K562 (cell line): ENCODE data around the gene EYA2. TPM values are rescaled to one million over a fixed set of nuclear protein-coding genes. Genes with fewer than 3 reads are reported as not detected.

Source experiments
- ATAC-seq: fragments of 200-7000 bp; cut with Tn5 transposase; 3 replicates; pipeline ENCODE4 v1.9.1; 2020; ENCODE audit warnings: moderate library complexity
- BruUV-seq: library from RNA; stranded (reverse); fragments of 400-500 nt; replicated peaks from 2 replicates; lab custom pipeline; 2021; lab: Mats Ljungman, UMichigan
- CTCF ChIA-PET: fragments of 300-600 bp; formaldehyde crosslinking; extraction: SDS; loops from one replicate; lab custom pipeline; 2021; ENCODE audit warnings: low intra/inter-chr PET ratio; lab: Yijun Ruan, JAX
- POLR2A ChIA-PET: fragments of 300-600, 350-650 bp; sonication (Branson Sonifier 250); formaldehyde crosslinking; extraction: SDS; loops from one replicate; lab custom pipeline; 2021; ENCODE audit warnings: antibody characterized with exemption, inconsistent platforms; lab: Yijun Ruan, JAX
- DNase-seq, 4 experiments: peaks; one replicate each; pipeline versions ENCODE4 v3.0.0 to v3.0.0-alpha.2; 2011 to 2018; ENCODE audit warnings: low spot score in 3 of 4, mixed read lengths in 3 of 4; ENCODE audit errors: extremely low read depth in 1 of 4
- FAIRE-seq: peaks from 2 replicates; lab custom pipeline; 2011; peaks lifted over from hg19 to GRCh38; lab: Jason Lieb, UNC
- H2AFZ ChIP-seq: 2 replicates; pipeline ENCODE4 v1.6.0; 2011; ENCODE audit warnings: low read depth, low read length, control low read depth, inconsistent platforms
- H3K27ac ChIP-seq: fragments of 200-600 bp; 3 replicates; pipeline ENCODE4 v1.8.0; 2011; ENCODE audit warnings: low read depth, mild to moderate bottlenecking, control low read depth, inconsistent platforms, low read length, moderate library complexity, mixed read lengths; ENCODE audit errors: extremely low read depth
- H3K27me3 ChIP-seq, 2 experiments: fragments of 300-600 bp in 1 of 2; 2 replicates in 1 of 2; 3 replicates in 1 of 2; pipeline versions ENCODE4 v1.6.0 to v1.8.0; 2011; ENCODE audit warnings: inconsistent platforms in 2 of 2, low read length in 2 of 2, mild to moderate bottlenecking in 1 of 2, mixed read lengths in 1 of 2, moderate library complexity in 1 of 2; ENCODE audit not compliant: control insufficient read depth in 2 of 2, insufficient read depth in 2 of 2
- H3K36me3 ChIP-seq: fragments of 300-600 bp; 3 replicates; pipeline ENCODE4 v1.8.0; 2011; ENCODE audit warnings: mild to moderate bottlenecking, low read length, inconsistent platforms; ENCODE audit not compliant: control insufficient read depth, insufficient read depth
- H3K4me1 ChIP-seq, 2 experiments: fragments of 200-600 bp in 1 of 2; replicated peaks in 1 of 2; 2 replicates in 1 of 2; 3 replicates in 1 of 2; pipeline versions ENCODE4 v1.5.1 to v1.8.0; 2011; ENCODE audit warnings: inconsistent platforms in 2 of 2, low read length in 2 of 2, mild to moderate bottlenecking in 1 of 2, mixed read lengths in 1 of 2, moderate library complexity in 1 of 2; ENCODE audit not compliant: control insufficient read depth in 2 of 2, insufficient read depth in 2 of 2
- H3K4me2 ChIP-seq: 2 replicates; pipeline ENCODE4 v1.6.1; 2011; ENCODE audit warnings: low read length, control low read depth, inconsistent platforms, mixed read lengths; ENCODE audit not compliant: insufficient read depth
- H3K4me3 ChIP-seq: fragments of 200-600 bp; sonication (generic), shearing (Covaris generic); 2 replicates; pipeline ENCODE4 v1.5.1; 2016; ENCODE audit warnings: control low read depth, inconsistent platforms
- H3K79me2 ChIP-seq: fragments of 200-600 bp; 3 replicates; pipeline ENCODE4 v1.8.0; 2011; ENCODE audit warnings: low read length, inconsistent platforms; ENCODE audit not compliant: control insufficient read depth, insufficient read depth
- H3K9ac ChIP-seq, 2 experiments: 2 replicates each; pipeline versions ENCODE4 v1.6.0 to v1.6.1; 2011; ENCODE audit warnings: low read depth in 2 of 2, low read length in 2 of 2, control low read depth in 1 of 2, inconsistent platforms in 1 of 2, mild to moderate bottlenecking in 1 of 2, mixed read lengths in 1 of 2; ENCODE audit not compliant: insufficient read depth in 1 of 2
- H3K9me1 ChIP-seq: one replicate; pipeline ENCODE4 v1.6.0; 2011; ENCODE audit warnings: inconsistent platforms, mild to moderate bottlenecking, low read length, moderate library complexity; ENCODE audit not compliant: control insufficient read depth, insufficient read depth
- H3K9me3 ChIP-seq: replicated peaks from 2 replicates; pipeline ENCODE4 v1.5.1; 2011; ENCODE audit warnings: low read depth, low read length, inconsistent platforms; ENCODE audit not compliant: control insufficient read depth, insufficient read depth
- H4K20me1 ChIP-seq: replicated peaks from 2 replicates; pipeline ENCODE4 v1.6.1; 2011; ENCODE audit warnings: low read length, inconsistent platforms, mixed read lengths; ENCODE audit not compliant: control insufficient read depth, insufficient read depth
- BDP1 ChIP-seq: IDR thresholded peaks from 3 replicates; pipeline ENCODE4 v1.6.1; 2011; ENCODE audit not compliant: insufficient read length, insufficient read depth
- GATA2 ChIP-seq: sonication (generic); formaldehyde crosslinking; IDR thresholded peaks from 2 replicates; pipeline ENCODE4 v1.4.0; 2020; ENCODE audit warnings: mild to moderate bottlenecking, missing genetic modification reagents
- NR3C1 ChIP-seq: sonication (generic); formaldehyde crosslinking; IDR thresholded peaks from 2 replicates; pipeline ENCODE4 v1.8.1; 2022; ENCODE audit warnings: missing genetic modification reagents
- PHTF2 ChIP-seq: fragments of 250-450 bp; sonication (Bioruptor Pico); IDR thresholded peaks from 2 replicates; pipeline ENCODE4 v1.5.0; 2021; ENCODE audit warnings: mild to moderate bottlenecking
- RBM15 ChIP-seq: fragments of 200-400 bp; formaldehyde crosslinking; IDR thresholded peaks from 2 replicates; pipeline ENCODE4 v1.6.1; 2018; ENCODE audit warnings: mild to moderate bottlenecking, low read length, moderate library complexity; ENCODE audit not compliant: insufficient read depth
- RBM22 ChIP-seq: fragments of 200-400 bp; formaldehyde crosslinking; IDR thresholded peaks from 2 replicates; pipeline ENCODE4 v1.6.1; 2018; ENCODE audit warnings: low read length, low read depth; ENCODE audit not compliant: poor library complexity, severe bottlenecking
- SMC3 ChIP-seq: conservative IDR thresholded peaks from 2 replicates; pipeline ENCODE4 v1.6.1; 2011; ENCODE audit warnings: low read depth, low read length, improper control_type of control experiment; ENCODE audit not compliant: insufficient read depth
- TEAD4 ChIP-seq, 2 experiments: sonication (generic) in 1 of 2; formaldehyde crosslinking in 1 of 2; IDR thresholded peaks; 2 replicates each; pipeline versions ENCODE4 v1.6.1 to v1.8.0; 2012 to 2022; ENCODE audit warnings: borderline replicate concordance in 1 of 2, inconsistent platforms in 1 of 2, low read length in 1 of 2, mild to moderate bottlenecking in 1 of 2, missing genetic modification reagents in 1 of 2
- ZNF224 ChIP-seq: sonication (generic); formaldehyde crosslinking; IDR thresholded peaks from 2 replicates; pipeline ENCODE4 v1.8.0; 2022; ENCODE audit warnings: mild to moderate bottlenecking, missing genetic modification reagents
- ZNF695 ChIP-seq: fragments of 450-650 bp; formaldehyde crosslinking; IDR thresholded peaks from 2 replicates; pipeline ENCODE4 v1.4.0; 2020; ENCODE audit warnings: mild to moderate bottlenecking, moderate library complexity
- WGBS: fragments of 100-300 bp; shearing (Covaris generic); methylation state at CpG from one replicate; pipeline ENCODE4 v1.1.6; 2016; ENCODE audit warnings: low coverage, mixed read lengths; ENCODE audit not compliant: insufficient coverage; ENCODE audit errors: missing lambda C conversion rate; 5-methylcytosine and 5-hydroxymethylcytosine counted together
- in situ Hi-C: fragments of 300-500 bp; cut with MboI; formaldehyde crosslinking; loops from 4 replicates; pipeline ENCODE4 v1.15.0; 2018; ENCODE audit warnings: inconsistent platforms, mixed read lengths
- intact Hi-C: fragments of 100-400 bp; cut with micrococcal nuclease; formaldehyde crosslinking; loops from 2 replicates; pipeline ENCODE4 v1.14.2; 2022
- polyA plus RNA-seq, 8 experiments: library from polyadenylated mRNA; depleted of rRNA in 4 of 8; stranded (reverse) in 5 of 8; unstranded in 3 of 8; fragments of >200 nt; fragmentation: Nextera tagmentation in 2 of 8; fragmentation: Illumina TruSeq in 1 of 8; extraction: Ambion mirVana in 2 of 8; extraction: Trizol in 1 of 8; gene quantifications; 2 replicates each; pipeline versions ENCODE4 v1.2.1 to v1.2.3, GENCODE V29; 2011 to 2014; ENCODE audit warnings: inconsistent platforms in 1 of 8, missing spikeins in 1 of 8
- total RNA-seq, 7 experiments: library from RNA; depleted of rRNA in 6 of 7; stranded (reverse); fragments of >200 nt in 6 of 7; fragmentation: Illumina TruSeq in 2 of 7; extraction: Trizol in 2 of 7; gene quantifications; 2 replicates each; pipeline versions ENCODE4 v1.2.1 to v1.2.3, GENCODE V29; 2011 to 2021; ENCODE audit warnings: low replicate concordance in 1 of 7
- TF ChIP-seq, protein P1 (sequence below): fragments of 250-450 bp; sonication (Bioruptor Pico); IDR thresholded peaks from 2 replicates; pipeline ENCODE4 v1.8.0; 2022; ENCODE audit warnings: moderate library complexity, mild to moderate bottlenecking, inconsistent platforms
- TF ChIP-seq, protein P2 (sequence below): fragments of 450-650 bp; IDR thresholded peaks from 2 replicates; pipeline ENCODE4 v1.6.1; 2018; ENCODE audit not compliant: partially characterized antibody
- TF ChIP-seq, protein P3 (sequence below): sonication (generic); formaldehyde crosslinking; IDR thresholded peaks from 2 replicates; pipeline ENCODE4 v1.8.1; 2023; ENCODE audit warnings: mild to moderate bottlenecking, missing genetic modification reagents

The EYA2 gene
- total and polyA plus RNA-seq, 9 of the 15 experiments (the other 6 are each of a cell fraction or from before 2014, with no cell fraction given), result 0.03 TPM; not detected in 8

DNA sequence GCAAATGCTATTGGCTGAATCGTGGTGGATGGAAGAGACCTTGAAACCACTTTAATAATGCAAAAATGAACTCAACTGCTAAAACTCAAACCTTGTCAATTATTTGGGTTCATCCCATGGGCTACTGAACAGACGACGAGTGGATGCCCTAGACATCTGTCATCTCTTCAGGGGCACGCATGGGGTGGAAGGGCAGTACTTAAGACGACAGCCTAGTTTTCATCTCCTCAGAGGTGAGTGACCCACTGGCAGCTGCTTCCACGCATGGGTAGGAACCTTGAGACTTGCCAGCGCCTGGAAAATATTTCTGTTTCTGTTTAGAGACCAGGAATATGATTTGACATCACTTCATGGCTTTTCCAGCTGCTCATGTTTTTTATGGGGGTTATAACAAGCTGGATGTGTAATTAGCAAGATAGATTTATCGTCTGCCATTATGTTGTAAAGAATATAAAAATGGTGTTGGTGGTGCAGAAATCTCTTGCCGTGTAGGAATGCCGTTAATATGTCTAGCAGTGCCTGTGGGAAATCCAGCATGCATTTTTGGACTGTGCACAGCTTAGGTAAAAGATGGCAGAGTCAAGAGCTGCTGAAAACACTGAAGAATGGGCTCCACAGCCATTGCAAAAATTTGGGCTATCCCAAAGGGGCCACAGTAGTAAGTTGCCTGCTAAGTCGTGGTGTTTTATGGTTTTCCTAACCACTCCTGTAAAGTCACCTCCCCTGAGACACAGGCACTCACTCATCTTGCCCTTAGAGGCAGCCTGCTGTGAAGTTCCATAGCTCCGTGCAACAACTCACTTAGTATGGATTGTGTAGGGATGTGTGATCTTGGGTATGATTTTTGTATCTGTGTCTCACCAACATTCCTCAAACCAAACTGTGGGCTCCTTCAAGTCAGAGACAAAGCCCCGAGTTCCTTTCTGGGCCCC, 203.3 kb downstream of the EYA2 start (continued):
- TF ChIP-seq PHTF2 (CRISPR knock-in tag), result no peak
- TF ChIP-seq NR3C1, result no peak

DNA sequence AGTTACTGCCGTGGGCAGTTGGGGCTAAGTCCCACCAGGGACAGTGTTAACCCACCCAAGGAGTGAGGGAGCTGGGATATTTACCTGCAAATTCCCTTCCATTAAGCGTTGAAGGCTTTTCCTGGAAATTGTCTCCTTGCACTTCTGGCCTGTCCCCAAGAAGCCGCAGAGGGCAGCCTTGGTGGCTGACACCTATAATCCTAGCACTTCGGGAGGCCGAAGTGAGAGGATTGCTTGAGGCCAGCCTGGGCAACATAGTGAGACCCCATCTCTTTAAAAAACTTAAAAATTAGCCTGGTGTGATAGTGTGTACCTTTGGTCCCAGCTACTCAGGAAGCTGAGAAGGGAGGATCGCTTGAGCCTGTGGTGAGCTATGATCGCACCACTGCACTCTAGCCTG, 204.4 kb downstream of the EYA2 start:
- Histone ChIP-seq H3K79me2 (no peaks in the 10 kb centered on the region), H3K9ac (no peak overlapping the region), H3K9me1 (no peaks in the 10 kb centered on the region), H3K27ac (no peak overlapping the region), H2AFZ (no peak overlapping the region), H3K4me2 (no peak overlapping the region), H3K9me3 (no peaks in the 10 kb centered on the region; the same call in 1 of the 2 replicates), H3K4me3 (no peak overlapping the region), H3K27me3 (peaks cover 7 to 8% of the 10 kb centered on the region in 2 experiments; a peak in 3 of 5 replicates), H3K36me3 (no peaks in the 10 kb centered on the region), H4K20me1 (no peaks in the 10 kb centered on the region), H3K4me1 (no peaks in the 10 kb centered on the region)
- intact Hi-C loops (no loop called here), in situ Hi-C loops (no loop called here)
- WGBS, result 3% methylated on average over 7 of the region's 7 CpGs
- POLR2A ChIA-PET, result interaction anchor here (0.9 kb wide), 1 partner anchor 9 kb away, joined by 3 read pairs; no protein-coding TSS in a partner anchor
- DNase-seq, result no peak
- BruUV-seq, result no TSS peak
- CTCF ChIA-PET, result no interaction called here
- ATAC-seq, result no peak
- FAIRE-seq, result no peak
- TF ChIP-seq RBM22, result no peak
- TF ChIP-seq, protein P1, sequence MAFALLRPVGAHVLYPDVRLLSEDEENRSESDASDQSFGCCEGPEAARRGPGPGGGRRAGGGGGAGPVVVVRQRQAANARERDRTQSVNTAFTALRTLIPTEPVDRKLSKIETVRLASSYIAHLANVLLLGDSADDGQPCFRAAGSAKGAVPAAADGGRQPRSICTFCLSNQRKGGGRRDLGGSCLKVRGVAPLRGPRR (CRISPR knock-in tag), result no peak
- TF ChIP-seq, protein P2, sequence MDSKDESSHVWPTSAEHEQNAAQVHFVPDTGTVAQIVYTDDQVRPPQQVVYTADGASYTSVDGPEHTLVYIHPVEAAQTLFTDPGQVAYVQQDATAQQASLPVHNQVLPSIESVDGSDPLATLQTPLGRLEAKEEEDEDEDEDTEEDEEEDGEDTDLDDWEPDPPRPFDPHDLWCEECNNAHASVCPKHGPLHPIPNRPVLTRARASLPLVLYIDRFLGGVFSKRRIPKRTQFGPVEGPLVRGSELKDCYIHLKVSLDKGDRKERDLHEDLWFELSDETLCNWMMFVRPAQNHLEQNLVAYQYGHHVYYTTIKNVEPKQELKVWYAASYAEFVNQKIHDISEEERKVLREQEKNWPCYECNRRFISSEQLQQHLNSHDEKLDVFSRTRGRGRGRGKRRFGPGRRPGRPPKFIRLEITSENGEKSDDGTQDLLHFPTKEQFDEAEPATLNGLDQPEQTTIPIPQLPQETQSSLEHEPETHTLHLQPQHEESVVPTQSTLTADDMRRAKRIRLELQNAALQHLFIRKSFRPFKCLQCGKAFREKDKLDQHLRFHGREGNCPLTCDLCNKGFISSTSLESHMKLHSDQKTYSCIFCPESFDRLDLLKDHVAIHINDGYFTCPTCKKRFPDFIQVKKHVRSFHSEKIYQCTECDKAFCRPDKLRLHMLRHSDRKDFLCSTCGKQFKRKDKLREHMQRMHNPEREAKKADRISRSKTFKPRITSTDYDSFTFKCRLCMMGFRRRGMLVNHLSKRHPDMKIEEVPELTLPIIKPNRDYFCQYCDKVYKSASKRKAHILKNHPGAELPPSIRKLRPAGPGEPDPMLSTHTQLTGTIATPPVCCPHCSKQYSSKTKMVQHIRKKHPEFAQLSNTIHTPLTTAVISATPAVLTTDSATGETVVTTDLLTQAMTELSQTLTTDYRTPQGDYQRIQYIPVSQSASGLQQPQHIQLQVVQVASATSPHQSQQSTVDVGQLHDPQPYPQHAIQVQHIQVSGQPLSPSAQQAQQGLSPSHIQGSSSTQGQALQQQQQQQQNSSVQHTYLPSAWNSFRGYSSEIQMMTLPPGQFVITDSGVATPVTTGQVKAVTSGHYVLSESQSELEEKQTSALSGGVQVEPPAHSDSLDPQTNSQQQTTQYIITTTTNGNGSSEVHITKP, result no peak
- TF ChIP-seq, protein P3, sequence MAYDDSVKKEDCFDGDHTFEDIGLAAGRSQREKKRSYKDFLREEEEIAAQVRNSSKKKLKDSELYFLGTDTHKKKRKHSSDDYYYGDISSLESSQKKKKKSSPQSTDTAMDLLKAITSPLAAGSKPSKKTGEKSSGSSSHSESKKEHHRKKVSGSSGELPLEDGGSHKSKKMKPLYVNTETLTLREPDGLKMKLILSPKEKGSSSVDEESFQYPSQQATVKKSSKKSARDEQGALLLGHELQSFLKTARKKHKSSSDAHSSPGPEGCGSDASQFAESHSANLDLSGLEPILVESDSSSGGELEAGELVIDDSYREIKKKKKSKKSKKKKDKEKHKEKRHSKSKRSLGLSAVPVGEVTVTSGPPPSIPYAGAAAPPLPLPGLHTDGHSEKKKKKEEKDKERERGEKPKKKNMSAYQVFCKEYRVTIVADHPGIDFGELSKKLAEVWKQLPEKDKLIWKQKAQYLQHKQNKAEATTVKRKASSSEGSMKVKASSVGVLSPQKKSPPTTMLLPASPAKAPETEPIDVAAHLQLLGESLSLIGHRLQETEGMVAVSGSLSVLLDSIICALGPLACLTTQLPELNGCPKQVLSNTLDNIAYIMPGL (CRISPR knock-in tag), result no peak
- TF ChIP-seq ZNF224 (CRISPR knock-in tag), result no peak
- no peak for TF ChIP-seq SMC3
- TF ChIP-seq TEAD4 (IDR thresholded peaks at IDR 0.05; ENCODE audit: low read length), result no peak
- TF ChIP-seq TEAD4 (CRISPR knock-in tag; IDR thresholded peaks at IDR 0.05; ENCODE audit: borderline replicate concordance), result no peak
- TF ChIP-seq GATA2, result no peak
- TF ChIP-seq BDP1, result no peak
- no peak for TF ChIP-seq ZNF695 (CRISPR knock-in tag)
- TF ChIP-seq RBM15, result no peak
- TF ChIP-seq PHTF2 (CRISPR knock-in tag), result no peak
